Activated effector memory CD4-positive, alpha-beta T cell treated with Interleukin-2 at 50 U/mL for 16 hours (primary cell): ENCODE data around the gene AKNA.

Experiments
- DNase-seq: peaks from one replicate; pipeline ENCODE4 v3.0.0-alpha.2; 2020

Gene AKNA

DNA sequence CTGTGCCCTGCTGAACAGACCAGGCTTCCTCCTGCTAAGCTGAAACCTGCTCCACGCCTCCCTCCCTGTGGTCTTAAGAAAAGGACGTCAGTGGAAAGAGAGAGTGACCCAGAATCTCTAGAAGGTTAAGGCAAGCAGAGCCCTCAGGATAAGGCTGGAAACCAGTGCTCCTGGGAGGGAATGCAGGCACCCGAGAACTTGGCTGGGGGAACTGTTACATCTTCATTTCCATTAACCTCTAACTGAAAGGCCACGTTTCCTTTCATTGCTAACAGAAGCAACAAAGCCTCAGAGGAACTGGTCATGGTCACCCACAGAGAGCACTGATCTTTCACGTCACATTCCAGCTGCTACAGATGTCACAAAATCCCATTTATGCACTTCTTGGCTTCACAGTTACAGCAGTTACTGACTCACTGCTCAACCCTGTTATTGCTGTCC, 26.1 kb upstream of the AKNA start:
- no peak for DNase-seq

DNA sequence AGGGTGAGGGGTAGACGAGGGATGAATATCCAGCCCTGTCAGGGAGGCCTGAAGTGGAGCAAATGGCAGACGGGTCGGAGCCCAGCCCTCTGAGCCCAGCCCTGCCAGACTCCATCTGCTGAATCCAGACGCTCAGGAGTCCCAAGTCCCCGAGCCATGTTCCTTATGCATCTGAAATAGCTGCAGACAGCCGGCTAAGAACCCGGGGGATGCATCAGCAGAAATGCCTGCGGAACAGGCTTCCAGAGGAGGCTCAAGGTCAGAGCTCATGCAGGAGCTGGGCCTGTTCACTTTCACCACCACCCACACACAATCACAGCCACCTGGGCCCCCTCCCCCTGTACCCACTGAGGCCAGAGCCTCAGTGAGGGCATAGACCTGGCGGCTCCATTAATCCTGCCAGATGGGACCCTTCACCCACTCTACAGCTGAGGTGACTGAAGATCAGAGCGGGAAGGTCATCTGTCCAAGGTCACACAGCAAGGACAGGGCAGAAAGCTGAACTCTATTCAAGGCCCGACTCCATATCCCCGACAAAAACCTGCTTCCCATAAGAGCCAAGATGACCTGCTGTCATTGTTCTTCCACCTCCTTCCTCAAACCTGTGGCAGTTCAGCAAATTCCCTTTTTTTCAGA, 24.4 kb upstream of the AKNA start:
- DNase-seq = no peak

DNA sequence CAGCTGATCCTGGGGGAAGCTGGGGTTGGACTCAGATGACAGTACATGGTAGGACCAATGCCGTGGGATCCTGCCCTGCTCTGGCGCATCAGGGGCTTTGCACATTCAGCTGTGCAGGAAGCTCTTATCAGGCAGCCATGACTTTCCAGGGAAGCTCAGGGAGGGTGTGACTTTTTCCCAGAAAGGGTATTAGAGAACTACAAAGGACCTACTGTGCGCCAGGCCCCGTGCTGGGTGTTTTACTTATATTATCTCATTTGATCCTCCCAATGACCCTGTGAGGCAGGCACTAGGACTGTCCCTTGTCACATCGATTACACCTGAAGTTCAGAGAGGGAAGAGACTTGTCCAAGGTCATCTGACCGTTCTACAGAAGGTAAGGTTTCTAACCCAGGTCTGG, 23.7 kb upstream of the AKNA start:
- DNase-seq = no peak

DNA sequence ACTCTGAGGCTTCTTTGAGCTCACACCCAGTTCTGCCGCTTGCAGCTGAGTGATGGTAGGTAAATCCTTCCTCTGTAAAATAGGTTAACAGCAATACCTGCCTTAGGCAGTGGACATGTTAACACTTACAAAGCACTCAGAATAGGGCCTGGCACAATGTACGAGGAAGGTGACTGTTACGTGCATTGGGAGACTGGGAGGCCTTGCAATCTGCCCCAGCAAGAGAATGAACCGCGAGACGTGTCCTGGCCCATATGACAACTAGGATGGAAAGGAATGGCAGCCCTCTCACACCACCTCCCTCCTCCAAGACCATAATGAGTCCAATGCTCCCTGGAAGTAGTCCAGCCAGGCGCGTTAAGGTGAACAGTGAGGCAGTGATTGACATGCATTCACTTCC, 23.1 kb upstream of the AKNA start:
- DNase-seq = no peak

GRCh38 chr9:114409842-114410241, 22.1 kb upstream of the AKNA start:
- DNase-seq = no peak

GRCh38 chr9:114409103-114409780, 21.5 kb upstream of the AKNA start:
- no peak for DNase-seq

- no peak for DNase-seq
Observed at GRCh38 chr9:114408645-114409044, 20.9 kb upstream of the AKNA start.

- no peak for DNase-seq
Observed at GRCh38 chr9:114407889-114408288, 20.1 kb upstream of the AKNA start.

DNA sequence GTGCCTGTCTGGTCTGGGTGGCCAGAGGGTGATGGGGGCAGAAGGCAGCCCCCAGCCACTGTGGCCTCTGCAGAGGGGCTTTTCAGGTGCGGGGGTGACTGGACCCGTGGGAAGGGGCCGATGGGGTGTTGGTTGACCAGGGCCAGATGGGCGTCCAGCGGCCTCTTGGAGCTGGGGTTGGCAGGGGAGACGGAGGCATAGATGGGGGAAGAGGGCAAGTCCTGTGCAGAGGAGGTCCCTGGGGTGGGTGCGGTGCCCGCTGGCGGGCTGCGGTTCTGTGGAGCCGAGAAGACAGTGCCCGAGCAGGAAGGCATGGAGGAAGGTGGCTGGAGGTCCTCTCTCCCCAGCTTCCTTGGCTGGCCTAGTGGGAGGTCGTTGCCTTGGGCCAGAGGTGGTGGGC, 18.7 kb upstream of the AKNA start:
- DNase-seq = no peak

- DNase-seq = peak; percentile 70
Observed at GRCh38 chr9:114405294-114406034, 17.7 kb upstream of the AKNA start.

GRCh38 chr9:114404531-114404930, 16.7 kb upstream of the AKNA start:
- no peak for DNase-seq

DNA sequence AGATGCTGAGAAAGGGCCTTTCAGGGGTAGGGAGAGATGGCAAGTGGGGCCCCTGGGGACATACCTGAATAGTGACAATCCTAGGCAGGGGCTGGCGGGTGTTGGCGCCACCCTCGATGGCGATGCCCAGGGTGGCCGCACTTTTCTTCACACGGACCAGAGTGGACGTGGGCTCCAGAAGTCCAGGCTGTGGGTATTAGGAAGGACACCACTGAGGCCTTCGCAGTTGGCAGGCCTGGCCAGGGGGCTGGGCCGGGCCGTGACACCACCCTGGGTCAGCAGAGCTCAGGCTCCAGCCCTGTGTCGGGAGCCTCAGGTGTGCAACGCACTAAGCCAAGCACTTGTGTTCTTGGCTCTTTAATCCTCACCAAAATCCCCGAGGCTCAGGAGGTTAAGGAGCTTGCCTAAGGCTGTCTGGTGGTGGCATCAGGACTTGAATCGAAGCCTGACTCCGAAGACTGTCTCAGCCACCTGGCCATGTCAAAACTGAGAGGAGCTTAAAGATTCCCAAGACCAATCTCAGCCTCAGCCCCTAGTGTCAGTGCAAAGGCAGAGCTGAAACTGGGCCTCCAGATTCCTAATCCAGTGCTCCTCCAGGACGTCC, 15.5 kb upstream of the AKNA start:
- no peak for DNase-seq

- DNase-seq = no peak
Observed at GRCh38 chr9:114401344-114401743, 13.6 kb upstream of the AKNA start.

- DNase-seq = no peak
Observed at GRCh38 chr9:114400772-114401171, 13.0 kb upstream of the AKNA start.

DNA sequence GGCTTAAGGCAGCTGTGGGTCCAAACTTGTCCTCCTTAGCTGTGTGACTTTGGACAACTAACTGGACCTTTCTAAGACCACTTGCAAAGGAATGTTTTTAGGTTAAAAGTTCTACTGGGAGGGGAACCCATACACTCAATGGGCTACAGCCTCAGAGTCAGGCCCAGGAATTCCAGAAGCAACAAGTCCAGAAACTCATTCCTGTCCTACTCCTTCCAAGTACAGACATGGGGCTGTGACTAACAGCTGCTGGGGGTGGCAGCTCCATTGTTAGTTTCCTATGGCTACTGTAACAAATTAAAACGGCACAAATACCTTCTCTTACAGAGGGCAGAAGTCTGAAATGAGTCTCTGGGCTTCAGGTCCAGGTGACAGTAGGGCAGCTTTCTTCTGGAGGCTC, 12.4 kb upstream of the AKNA start:
- no peak for DNase-seq

- no peak for DNase-seq
Observed at GRCh38 chr9:114399381-114399780, 11.6 kb upstream of the AKNA start.

- peak; percentile 92 for DNase-seq
Observed at GRCh38 chr9:114397848-114398605, 10.2 kb upstream of the AKNA start.

DNA sequence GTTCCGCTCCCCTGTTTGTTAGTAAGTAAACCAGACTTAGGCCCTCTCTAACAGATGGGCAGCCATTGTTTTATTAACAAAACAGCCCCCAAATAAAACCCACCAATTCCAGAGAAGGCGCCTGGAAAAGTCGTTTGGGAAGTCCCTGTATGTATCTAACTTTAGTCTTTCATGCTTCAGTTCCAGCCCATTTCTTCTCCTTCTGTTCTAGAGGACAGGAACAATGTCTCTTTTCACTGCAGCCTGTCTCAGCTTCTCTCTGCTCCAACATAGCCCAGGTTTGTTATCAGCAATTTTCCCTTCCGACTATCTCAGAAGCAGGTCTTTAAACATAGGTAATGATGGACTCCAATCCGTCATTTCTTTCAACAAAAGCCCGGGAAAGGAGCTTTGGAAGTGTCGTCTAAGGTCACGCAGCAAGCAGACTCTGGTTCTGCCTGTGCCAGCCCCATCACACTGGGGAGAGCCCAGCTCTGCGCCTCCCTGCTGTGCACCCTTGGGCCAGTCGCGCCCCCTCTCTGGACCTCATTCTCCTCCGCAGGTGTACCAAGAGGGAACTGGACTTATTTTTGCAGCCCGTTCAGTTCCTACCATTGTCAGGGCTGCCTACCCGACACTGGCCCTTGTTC, 9.6 kb upstream of the AKNA start:
- no peak for DNase-seq

- DNase-seq = no peak
Observed at GRCh38 chr9:114396558-114397218, 8.9 kb upstream of the AKNA start.

DNA sequence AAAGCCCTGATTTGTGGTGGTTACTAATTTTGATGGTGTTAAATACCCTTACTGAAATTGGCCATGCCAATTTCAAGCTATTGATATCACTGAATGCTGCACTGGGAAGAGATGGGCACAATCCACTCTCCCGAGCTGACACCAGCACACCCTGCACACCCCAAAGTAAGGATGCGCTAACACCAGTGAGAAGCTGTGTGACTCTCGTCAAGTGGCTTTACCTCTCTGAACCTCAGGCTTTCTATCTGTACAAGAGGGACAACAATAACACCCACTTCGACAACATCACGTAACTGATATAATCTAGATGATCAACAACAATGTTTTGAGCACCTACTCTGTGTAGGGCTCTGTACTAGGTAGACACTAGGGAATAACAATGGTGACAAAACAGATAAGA, 8.0 kb upstream of the AKNA start:
- DNase-seq = no peak

- no peak for DNase-seq
Observed at GRCh38 chr9:114395334-114395617, 7.5 kb upstream of the AKNA start.
